Activated CD4-positive, alpha-beta T cell treated with anti-CD3 and anti-CD28 coated beads, Interleukin-2, Interleukin-6, amounts not matched to agents 100 ng/mL and 50 ng/mL, durations not matched to agents 16 hours and 8 hours (primary cell): ENCODE results near the gene CHST4.

Experiments used
- DNase-seq: peaks from one replicate; pipeline ENCODE4 v3.0.0-alpha.2; 2020

CHST4 gene

GRCh38 chr16:71526111-71526631 lies at the start of gene CHST4:
CHST4 (plus strand) TSS chr16:71526426; CDS start chr16:71536678, 10,252 bp downstream.
- DNase-seq: no peak

DNA sequence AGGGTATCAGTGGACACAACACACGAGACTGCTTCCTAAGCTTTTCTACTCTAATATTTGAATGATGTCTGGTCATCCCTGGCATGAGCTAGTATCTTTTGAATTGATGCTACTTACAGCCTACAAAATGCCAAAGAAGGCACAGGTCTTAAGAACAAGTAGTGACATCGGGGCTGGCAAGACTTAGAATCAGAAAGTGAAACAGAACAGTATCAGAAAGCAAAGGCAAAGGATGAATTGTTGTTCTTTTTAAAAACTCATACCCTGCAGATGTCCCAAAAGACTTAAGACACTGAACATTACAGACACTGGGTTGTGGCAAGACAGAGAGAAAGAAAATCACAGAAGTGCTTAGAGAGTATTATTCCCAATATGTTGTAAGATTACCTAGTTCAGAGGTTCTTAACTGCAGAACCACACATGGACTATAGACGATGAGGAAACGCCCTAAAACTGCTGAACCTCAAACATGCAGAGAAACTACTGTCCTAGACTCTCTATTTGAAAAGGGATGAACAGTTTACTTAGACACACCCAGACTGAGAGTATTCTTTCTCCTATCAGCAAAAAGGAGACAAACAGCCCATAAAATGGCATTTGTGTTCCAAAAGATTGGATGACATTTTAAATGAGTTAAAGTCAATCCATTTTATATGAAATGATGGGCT lies 49.6 kb upstream of the CHST4 start:
- DNase-seq: no peak

- DNase-seq: peak; percentile 10
Measured at GRCh38 chr16:71479420-71479819, 46.8 kb upstream of the CHST4 start.

- no peak for DNase-seq
Measured at GRCh38 chr16:71480956-71481355, 45.3 kb upstream of the CHST4 start.

DNA sequence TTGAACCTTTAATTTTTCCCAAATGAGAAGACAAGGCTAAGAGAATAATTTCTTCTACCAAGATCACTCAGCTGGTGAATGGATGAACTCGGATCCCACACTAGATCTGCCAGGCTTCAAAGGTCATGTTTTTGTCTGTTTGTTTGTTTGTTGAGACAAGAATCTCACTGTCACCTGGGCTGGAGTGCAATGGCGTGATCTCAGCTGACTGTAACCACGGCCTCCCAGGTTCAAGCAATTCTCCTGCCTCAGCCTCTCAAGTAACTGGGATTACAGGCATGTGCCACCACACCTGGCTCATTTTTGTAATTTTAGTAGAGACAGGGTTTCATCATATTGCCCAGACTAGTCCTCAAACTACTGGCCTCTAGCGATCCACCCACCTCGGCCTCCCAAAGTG lies 43.7 kb upstream of the CHST4 start:
- no peak for DNase-seq

GRCh38 chr16:71484006-71484893 lies 42.0 kb upstream of the CHST4 start:
- DNase-seq: peak; percentile 86

GRCh38 chr16:71489122-71489521 lies 37.1 kb upstream of the CHST4 start, which contains the start of gene ZNF19:
ZNF19 (minus strand) TSS chr16:71489324; CDS start chr16:71482114, 7,210 bp downstream.
- no peak for DNase-seq

DNA sequence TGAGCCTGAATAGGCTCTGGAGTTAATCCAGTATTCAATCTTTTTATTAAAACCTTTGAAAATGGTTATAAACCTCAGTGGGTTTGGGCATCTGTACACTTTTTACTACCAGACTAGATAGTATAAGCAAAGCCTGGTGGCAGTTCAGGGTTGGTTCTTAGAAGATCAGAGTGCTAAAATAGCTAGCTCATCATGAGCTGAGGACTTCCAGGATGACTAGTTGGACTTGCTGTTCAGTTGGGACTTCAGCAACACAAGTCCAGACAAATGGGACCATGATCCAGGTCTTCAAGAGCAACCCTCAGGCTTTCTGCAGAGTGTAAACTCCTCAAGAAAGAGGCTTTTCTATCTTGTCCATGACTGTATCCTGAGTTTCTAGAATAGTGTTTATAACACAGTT lies 35.9 kb upstream of the CHST4 start:
- no peak for DNase-seq

- DNase-seq: no peak
Measured at GRCh38 chr16:71491054-71491453, 35.2 kb upstream of the CHST4 start.

DNA sequence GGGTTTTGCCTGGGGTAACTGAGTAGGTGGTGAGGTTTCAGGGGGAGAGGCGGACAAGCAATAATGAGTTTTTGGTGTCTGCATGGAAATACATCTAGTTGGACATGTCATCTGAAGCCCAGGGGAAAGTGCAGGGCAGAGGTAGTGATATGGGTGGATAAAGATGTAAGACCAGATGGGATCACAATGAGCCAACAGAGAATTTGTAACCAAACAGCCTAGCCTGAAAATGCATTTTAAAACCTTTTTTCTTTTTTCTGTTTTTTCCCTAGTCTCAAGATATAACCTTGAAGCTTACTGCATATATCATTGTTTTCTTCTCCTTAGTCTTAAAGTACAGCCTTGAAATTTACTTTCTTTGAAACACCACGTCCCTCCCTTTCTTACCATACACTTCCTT lies 33.4 kb upstream of the CHST4 start:
- no peak for DNase-seq

GRCh38 chr16:71493213-71493612 lies 33.0 kb upstream of the CHST4 start:
- DNase-seq: no peak

DNA sequence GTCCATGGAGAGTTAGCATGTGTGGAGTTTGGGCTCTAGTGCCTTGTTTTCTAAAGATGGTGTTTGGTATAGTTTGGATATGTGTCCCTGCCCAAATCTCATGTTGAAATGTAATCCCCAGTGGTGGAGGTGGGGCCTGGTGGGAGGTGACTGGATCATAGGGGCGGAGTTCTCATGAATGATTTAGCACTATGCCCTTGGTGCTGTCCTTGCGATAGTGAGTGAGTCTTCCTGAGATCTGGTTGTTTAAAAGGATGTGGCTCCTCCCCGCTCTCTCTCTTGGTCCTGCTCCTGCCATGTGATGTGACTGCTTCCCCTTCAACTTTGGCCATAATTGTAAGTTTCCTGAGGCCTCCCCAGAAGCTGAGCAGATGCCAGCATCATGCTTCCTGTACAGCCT lies 28.2 kb upstream of the CHST4 start:
- DNase-seq: no peak

DNA sequence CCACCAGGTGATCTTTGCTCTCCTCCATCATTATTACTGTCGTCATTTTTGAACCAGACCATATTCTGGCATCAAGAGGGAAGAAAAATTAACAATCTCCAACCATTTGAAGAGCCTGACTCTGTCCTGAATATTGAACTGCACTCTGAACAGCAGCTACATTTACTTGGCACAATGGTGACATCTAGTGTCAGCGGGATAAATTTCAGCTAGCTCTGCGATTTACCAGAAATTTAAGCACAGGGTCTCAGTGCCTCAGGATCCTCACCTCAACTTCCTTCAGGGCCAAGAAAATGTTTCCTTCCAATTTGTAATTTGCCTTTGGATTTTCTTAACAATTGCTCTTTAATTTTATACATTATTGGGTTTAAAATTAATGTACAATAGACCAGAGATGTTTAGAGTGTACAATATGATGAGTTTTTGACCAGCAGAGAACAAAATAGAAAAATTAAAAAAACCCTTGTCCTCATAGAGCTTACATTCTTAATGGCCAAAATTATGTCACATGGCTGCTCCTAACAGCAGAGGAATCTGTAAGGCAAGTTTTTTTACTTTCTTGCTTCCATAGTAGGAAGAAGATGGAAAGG lies 26.4 kb upstream of the CHST4 start:
- DNase-seq: peak; percentile 65

GRCh38 chr16:71500964-71501363 lies 25.3 kb upstream of the CHST4 start:
- DNase-seq: no peak

GRCh38 chr16:71501547-71501946 lies 24.7 kb upstream of the CHST4 start:
- DNase-seq: no peak

DNA sequence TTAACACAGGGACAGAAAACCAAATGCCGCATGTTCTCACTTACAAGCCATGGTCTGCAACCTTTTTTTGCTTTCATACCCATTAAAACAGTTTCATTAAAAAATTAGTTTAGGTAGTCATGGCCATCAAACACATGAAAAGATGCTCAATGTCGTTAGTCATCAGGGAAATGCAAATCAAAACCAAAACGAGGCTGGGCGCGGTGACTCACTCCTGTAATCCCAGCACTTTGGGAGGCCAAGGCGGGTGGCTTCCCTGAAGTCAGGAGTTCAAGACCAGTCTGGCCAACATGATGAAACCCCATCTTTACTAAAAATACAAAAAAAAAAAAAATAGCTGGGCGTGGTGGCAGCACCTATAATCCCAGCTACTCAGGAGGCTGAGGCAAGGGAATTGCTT lies 22.2 kb upstream of the CHST4 start:
- peak; percentile 5 for DNase-seq

DNA sequence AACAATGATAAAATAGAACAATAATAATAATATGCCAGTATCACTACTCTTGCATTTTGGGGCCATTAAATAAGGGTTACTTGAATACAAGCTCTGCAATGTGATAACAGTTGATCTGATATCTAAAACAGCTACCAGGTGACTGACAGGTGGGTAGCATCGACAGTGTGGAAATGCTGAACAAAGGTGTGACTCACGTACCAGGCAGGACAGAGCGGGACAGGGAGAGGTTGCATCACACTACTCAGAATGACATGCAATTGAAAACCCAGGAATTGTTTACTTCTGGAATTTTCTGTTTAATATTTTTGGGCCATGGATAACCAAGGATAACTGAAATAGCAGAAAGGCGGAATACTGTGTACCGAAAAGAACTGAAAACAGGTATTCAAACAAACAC lies 21.3 kb upstream of the CHST4 start:
- no peak for DNase-seq

GRCh38 chr16:71507061-71507460 lies 19.2 kb upstream of the CHST4 start:
- DNase-seq: no peak

DNA sequence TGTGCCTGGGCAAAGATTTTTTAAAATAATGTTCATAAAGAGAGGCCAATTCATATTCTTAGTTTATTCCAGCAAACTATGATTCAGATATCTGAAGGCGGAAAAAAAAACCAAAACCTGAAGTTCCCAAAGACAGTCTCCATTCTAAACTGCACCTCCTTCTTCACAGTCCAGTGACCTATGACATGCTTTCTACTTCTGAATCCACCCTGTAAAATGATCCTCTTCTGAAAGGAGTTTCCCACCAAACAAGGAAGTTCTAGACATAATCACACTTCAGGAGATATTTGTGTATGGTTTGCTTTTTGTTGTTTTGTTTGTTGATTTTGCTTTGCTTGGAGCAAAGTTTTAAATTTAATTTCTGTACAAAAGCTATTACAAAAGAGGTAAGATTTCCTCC lies 12.9 kb upstream of the CHST4 start:
- no peak for DNase-seq

DNA sequence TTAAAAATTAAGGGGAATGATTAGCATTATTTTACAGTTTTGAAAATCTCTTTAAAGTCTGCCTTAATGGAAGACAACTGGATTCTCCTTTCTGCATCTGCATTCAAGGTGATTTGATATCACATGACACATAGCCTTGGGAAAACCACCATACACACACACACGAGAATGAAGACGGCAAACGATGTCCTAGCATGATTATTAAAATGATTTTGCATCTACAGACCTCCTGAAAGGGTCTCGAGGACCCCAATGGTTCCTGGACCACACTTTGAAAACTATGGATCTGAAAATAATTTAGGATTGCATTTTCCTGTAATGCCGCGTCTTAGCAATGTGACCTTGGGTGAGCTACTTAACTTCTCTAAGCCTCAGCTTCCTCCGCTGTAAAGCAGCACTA lies 11.8 kb upstream of the CHST4 start:
- no peak for DNase-seq

GRCh38 chr16:71515026-71515425 lies 11.2 kb upstream of the CHST4 start:
- DNase-seq: no peak

DNA sequence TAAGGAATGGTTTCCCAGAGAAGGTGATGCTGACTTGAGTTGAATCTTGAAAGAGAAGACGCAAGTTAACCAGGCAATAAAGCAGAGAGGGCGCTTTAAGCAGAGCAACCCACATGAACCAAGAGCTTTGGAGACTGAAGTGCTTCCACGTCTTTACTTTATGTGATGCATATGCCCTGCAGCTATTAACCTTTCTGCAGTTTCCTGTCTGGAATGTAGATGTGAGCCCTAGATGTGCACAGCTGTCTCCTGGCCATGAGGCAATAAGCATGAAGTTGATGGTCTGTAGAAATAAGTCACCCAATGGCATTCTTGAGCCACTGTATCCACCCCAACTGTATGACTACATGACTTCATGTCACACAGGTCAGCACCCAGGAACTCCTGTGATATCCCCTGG lies 5.7 kb upstream of the CHST4 start:
- DNase-seq: no peak
